Stimulated activated naive B cell treated with anti-CD40 and anti-IgM and Interleukin-4, amounts not matched to agents 10 μg/mL and 1 μg/mL and 100 μg/mL, for 72 hours (primary cell): ENCODE data around the gene PI16.
"Not testable (repeated sequence)": the region's sequence is repeated elsewhere in the genome, so short reads cannot be mapped to it uniquely, and the experiment has no call there.

Experiments
- ATAC-seq, 2 donors: fragments of 150-1000 bp; cut with Tn5 transposase; replicated peaks; 2 replicates each; pipeline ENCODE4 v1.10.0; 2021; ENCODE audit warnings: moderate library complexity in 1 of 2
- DNase-seq: peaks from one replicate; pipeline ENCODE4 v3.0.0; 2021
- H3K27ac Mint-ChIP-seq: one replicate; pipeline ENCODE4 v1.8.0; 2022; ENCODE audit warnings: mild to moderate bottlenecking, mixed read lengths
- H3K27me3 Mint-ChIP-seq, 2 donors: one replicate each; pipeline ENCODE4 v1.8.0; 2022; ENCODE audit warnings: mixed read lengths in 2 of 2
- H3K36me3 Mint-ChIP-seq, 2 donors: one replicate each; pipeline ENCODE4 v1.8.0; 2022; ENCODE audit warnings: mixed read lengths in 2 of 2, mild to moderate bottlenecking in 1 of 2
- H3K4me1 Mint-ChIP-seq, 2 donors: one replicate each; pipeline ENCODE4 v1.8.0; 2022; ENCODE audit warnings: mixed read lengths in 2 of 2, mild to moderate bottlenecking in 1 of 2
- H3K4me3 Mint-ChIP-seq, 2 donors: one replicate each; pipeline ENCODE4 v1.8.0; 2022; ENCODE audit warnings: mild to moderate bottlenecking in 2 of 2, mixed read lengths in 2 of 2, moderate library complexity in 1 of 2
- H3K9me3 Mint-ChIP-seq, 2 donors: one replicate each; pipeline ENCODE4 v1.8.0; 2022; ENCODE audit warnings: mixed read lengths in 2 of 2, mild to moderate bottlenecking in 1 of 2

PI16 gene

DNA sequence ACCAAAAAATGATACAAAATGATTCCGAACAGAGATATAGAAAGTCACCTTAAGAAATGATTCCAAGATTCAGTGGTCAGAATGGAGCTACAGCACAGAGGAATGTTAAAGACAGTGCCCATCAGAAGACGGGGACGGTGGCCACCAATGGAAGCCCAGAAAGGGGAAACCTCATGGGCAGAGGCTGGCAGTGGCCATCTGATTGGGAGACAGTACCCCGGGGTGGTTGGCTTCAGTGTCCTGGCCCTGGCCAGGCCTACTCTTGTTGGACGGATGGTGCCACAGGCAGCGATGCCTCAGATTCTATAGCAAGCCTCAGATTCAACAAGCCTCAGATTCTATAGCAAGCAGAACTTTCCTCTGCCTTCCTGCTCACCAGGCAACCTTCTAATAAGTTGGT, 16.6 kb upstream of the PI16 start:
- Mint-ChIP-seq H3K4me3 (no peak overlapping the region), H3K4me1 (peaks cover 0 to 6% of the 10 kb centered on the region in 2 donors), H3K36me3 (no peaks in the 10 kb centered on the region)

DNA sequence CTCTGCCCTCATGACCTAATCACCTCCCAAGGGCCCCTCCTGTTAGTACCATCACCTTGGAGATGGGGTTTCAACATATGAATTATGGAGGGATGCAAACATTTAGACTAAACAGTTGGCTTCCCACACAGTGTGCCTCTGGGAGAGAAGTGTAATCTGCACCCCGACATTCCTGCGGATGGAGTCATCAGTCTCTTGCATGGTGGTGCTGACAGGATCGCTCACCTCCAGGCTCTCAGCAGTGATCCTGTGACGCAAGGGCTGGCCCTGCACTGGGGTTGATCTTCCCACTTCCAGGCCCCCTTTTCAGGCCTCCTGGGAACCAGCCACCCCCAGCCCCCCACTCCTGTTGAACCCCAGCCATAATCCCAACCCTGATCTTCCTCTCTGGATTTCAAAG, 16.0 kb upstream of the PI16 start:
- peaks cover 17 to 19% of the 10 kb centered on the region in 2 donors for H3K27me3 Mint-ChIP-seq
- DNase-seq (no peak), ATAC-seq (no peak)
- H3K9me3 Mint-ChIP-seq, result no peaks in the 10 kb centered on the region
- H3K4me3 Mint-ChIP-seq, result no peak overlapping the region
- no peaks in the 10 kb centered on the region for H3K36me3 Mint-ChIP-seq
- no peak overlapping the region for H3K27ac Mint-ChIP-seq
- peaks cover 3 to 10% of the 10 kb centered on the region in 2 donors for H3K4me1 Mint-ChIP-seq

More for the DNA sequence above, 16.6 kb upstream of the PI16 start:
- H3K9me3 Mint-ChIP-seq, result no peaks in the 10 kb centered on the region
- ATAC-seq (no peak), DNase-seq (no peak)
- no peak overlapping the region for H3K27ac Mint-ChIP-seq
- H3K27me3 Mint-ChIP-seq, result peaks cover 17 to 19% of the 10 kb centered on the region in 2 donors

DNA sequence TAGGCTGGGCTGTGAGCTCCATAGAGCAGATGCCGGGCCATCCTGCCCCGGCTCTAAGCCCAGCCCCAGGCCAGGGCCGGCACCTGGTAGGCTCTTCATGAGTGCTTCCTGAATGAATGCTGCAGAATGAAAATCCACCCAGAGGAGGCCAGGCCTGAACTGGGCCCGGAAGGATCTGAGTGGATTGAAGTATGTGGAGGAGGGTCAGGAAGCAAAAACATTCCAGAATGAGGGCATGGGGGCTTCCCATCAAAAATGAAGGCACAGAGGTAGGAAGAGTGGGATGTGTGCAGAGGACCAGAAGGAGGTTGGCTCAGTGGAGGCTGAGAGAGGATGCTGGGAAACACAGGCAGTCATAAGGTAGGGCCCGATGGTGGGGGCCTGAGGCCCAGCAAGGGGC, 15.5 kb upstream of the PI16 start:
- not testable (repeated sequence) for H3K4me3 Mint-ChIP-seq, H3K36me3 Mint-ChIP-seq, ATAC-seq, H3K27ac Mint-ChIP-seq, DNase-seq, H3K9me3 Mint-ChIP-seq
- H3K27me3 Mint-ChIP-seq, result peaks cover 17 to 19% of the 10 kb centered on the region in 2 donors
- peaks cover 6 to 13% of the 10 kb centered on the region in 2 donors for H3K4me1 Mint-ChIP-seq

DNA sequence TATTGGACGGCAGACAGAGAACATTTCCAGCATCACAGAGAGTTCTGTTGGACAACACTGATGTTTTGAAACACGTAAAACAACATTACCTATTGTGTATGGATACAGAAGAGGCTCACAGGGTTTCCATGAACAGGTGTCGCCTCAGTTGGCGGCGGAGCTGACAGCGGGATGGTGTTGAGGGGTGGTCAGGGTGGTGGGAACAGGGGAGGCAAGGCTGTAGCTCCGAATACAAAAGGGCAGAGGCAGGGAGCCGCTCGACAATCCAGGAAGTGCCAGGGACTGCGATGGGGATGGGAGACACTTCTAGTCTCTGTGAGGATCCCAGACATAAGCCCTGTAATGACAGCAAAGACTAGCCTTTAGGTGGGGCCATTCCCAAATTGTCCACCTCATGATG, 14.5 kb upstream of the PI16 start:
- Mint-ChIP-seq H3K27me3 (peaks cover 17 to 19% of the 10 kb centered on the region in 2 donors), H3K36me3 (no peaks in the 10 kb centered on the region), H3K9me3 (no peaks in the 10 kb centered on the region), H3K4me3 (no peak overlapping the region), H3K27ac (no peak overlapping the region), H3K4me1 (peaks cover 11 to 21% of the 10 kb centered on the region in 2 donors)
- ATAC-seq (no peak), DNase-seq (no peak)

DNA sequence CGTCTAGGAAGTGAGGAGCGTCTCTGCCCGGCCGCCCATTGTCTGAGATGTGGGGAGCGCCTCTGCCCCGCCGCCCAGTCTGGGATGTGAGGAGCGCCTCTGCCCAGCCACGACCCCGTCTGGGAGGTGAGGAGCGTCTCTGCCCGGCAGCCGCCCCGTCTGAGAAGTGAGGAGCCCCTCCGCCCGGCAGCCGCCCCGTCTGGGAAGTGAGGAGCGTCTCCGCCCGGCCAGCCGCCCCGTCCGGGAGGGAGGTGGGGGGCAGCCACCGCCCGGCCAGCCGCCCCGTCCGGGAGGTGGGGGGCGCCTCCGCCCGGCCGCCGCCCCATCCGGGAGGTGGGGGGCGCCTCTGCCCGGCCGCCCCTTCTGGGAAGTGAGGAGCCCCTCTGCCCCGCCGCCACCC, 13.0 kb upstream of the PI16 start:
- H3K9me3 Mint-ChIP-seq, H3K27ac Mint-ChIP-seq, DNase-seq, ATAC-seq, H3K4me3 Mint-ChIP-seq, H3K36me3 Mint-ChIP-seq: not testable (repeated sequence)
- peaks cover 17 to 19% of the 10 kb centered on the region in 2 donors for H3K27me3 Mint-ChIP-seq
- peaks cover 11 to 16% of the 10 kb centered on the region in 2 donors for H3K4me1 Mint-ChIP-seq

DNA sequence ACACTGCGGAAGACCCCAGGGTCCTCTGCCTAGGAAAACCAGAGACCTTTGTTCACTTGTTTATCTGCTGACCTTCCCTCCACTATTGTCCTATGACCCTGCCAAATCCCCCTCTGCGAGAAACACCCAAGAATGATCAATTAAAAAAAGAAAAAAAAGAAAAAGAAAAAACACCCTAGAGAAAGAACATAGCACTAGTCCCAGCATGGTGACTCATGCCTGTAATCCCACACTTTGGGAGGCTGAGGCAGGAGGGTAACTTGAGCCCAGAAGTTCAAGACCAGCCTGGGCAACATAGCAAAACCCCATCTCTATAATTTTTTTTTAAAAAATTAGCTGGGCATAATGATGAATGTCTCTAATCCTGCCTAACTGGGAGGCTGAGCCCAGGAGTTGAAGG, 12.2 kb upstream of the PI16 start:
- not testable (repeated sequence) for H3K36me3 Mint-ChIP-seq, H3K9me3 Mint-ChIP-seq, DNase-seq, H3K4me3 Mint-ChIP-seq, ATAC-seq, H3K27ac Mint-ChIP-seq
- Mint-ChIP-seq H3K27me3 (peaks cover 17 to 19% of the 10 kb centered on the region in 2 donors), H3K4me1 (peaks cover 12 to 16% of the 10 kb centered on the region in 2 donors)

DNA sequence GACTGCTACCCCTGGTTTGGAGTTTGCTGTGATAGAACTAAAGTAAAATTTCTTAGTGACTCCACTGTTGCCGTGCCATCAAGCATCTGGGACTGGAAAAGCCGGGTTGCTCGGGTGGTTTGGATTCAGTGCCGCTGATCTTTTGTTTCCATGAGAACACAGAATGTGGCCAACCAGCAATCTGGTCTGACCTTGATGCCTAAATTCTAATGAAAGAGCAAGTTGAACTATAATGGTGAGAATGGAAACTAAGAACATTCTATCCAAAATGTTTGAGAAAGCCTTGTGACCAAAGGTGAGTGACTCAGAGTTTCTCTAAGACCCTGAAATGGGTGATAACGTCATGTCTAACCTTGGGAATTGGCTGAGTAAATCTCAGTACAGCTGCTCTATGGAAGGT, 9.9 kb upstream of the PI16 start:
- no peak overlapping the region for H3K27ac Mint-ChIP-seq
- peaks cover 17 to 21% of the 10 kb centered on the region in 2 donors for H3K4me1 Mint-ChIP-seq
- DNase-seq (no peak), ATAC-seq (no peak)
- H3K4me3 Mint-ChIP-seq, result no peak overlapping the region
- H3K9me3 Mint-ChIP-seq, result no peaks in the 10 kb centered on the region
- H3K36me3 Mint-ChIP-seq, result no peaks in the 10 kb centered on the region
- peaks cover 9 to 10% of the 10 kb centered on the region in 2 donors for H3K27me3 Mint-ChIP-seq

DNA sequence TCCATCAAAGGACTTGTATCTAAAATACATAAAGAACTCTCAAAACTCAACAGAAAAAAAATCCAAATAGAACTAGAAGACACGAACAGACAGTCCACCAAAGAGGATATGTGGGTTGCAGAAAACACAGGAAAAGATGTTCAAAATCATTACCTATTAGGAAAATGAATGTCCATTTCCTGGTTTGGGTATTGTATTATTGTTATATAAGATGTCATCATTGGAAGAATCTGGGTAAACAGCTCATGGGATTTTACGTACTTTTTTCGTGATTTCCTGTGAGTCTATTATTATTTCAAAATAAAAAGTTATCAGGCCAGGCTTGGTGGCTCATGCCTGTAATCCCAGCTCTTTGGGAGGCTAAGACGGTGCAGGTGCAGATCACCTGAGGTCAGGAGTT, 9.2 kb upstream of the PI16 start:
- H3K4me1 Mint-ChIP-seq, result peaks cover 17 to 21% of the 10 kb centered on the region in 2 donors
- no peak overlapping the region for H3K4me3 Mint-ChIP-seq
- H3K27me3 Mint-ChIP-seq, result peaks cover 3 to 4% of the 10 kb centered on the region in 2 donors
- DNase-seq, result no peak
- H3K9me3 Mint-ChIP-seq, result no peaks in the 10 kb centered on the region
- H3K36me3 Mint-ChIP-seq, result no peaks in the 10 kb centered on the region
- H3K27ac Mint-ChIP-seq, result no peak overlapping the region
- no peak for ATAC-seq

DNA sequence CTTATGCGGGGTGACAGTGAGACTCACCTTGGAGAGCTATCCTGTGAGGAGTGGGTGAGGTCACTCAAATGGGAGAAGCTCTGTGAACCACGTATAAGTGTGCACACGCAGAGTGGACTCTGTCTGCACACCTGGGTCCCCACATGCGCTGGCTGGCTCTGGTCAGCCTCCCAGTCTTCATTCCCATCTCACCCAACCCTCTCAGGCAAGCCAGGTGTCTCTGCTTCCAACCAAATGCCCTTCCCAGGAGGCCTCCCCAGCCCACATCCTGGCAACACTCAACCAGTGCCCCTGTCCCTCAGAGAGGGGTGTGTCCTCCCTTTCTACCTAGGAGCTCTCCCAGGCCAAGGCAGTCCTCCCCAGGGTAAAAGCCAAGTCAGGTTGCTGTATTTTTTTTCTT, 8.0 kb upstream of the PI16 start:
- no peak for ATAC-seq
- DNase-seq, result no peak
- Mint-ChIP-seq H3K4me1 (peaks cover 17 to 21% of the 10 kb centered on the region in 2 donors), H3K36me3 (no peaks in the 10 kb centered on the region), H3K4me3 (no peak overlapping the region), H3K9me3 (no peaks in the 10 kb centered on the region), H3K27me3 (no peaks in the 10 kb centered on the region), H3K27ac (no peak overlapping the region)

DNA sequence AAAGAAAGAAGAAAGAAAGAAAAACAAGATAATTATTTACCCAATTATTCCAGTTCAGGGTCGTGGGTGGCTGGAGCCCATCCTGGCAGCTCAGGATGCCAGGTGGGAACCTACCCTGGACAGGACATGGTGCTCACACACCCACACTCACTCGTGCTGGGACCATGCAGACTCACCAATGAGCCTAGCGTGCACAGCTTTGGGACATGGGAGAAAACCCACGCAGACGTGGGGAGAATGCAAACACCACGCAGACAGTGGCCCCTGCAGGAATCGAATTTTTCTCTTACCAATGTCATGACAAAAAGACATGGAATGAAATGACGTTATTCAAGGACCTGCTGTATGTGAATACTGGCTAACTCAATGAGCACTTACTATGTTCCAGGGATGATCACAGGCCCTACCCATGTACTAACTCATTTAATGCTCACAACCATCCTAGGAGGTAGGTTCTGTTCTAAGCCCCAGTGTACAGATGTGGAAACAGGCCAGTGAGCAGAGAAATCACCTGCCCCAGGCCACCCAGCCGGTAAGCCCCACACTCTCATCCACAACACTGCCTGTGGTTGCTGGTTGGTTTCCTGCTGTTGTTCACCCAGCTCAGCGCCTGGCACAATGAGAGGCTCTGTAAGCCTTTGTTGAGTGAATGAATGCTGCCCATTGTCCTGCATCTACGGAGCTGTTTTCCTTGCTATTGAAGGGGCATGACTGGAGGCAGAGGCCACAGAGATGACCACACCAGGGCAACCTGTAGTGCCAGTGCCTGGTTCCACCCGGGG, 6.8 kb upstream of the PI16 start:
- ATAC-seq (peak; percentile 69 to 75), DNase-seq (no peak)
- no peaks in the 10 kb centered on the region for H3K27me3 Mint-ChIP-seq
- H3K4me3 Mint-ChIP-seq, result no peak overlapping the region
- H3K9me3 Mint-ChIP-seq, result no peaks in the 10 kb centered on the region
- no peaks in the 10 kb centered on the region for H3K36me3 Mint-ChIP-seq
- H3K4me1 Mint-ChIP-seq, result peaks cover 17 to 21% of the 10 kb centered on the region in 2 donors
- peak overlapping the region; percentile 74 for H3K27ac Mint-ChIP-seq

DNA sequence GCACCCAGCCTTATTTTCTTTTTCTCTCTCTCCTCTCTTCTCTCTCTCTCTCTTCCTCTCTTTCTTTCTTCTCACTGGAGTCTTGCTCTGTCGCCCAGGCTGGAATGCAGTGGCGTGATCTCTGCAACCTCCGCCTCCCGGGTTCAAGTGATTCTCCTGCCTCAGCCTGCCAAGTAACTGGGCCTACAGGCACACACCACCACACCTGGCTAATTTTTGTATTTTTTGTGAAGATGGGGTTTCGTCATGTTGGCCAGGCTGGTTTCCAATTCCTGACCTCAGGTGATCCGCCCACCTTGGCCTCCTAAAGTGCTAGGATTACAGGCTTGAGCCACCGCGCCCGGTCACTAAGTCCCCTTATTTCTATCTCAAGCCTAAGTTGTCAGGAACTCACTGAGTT, 5.5 kb upstream of the PI16 start:
- peaks cover 15 to 21% of the 10 kb centered on the region in 2 donors for H3K4me1 Mint-ChIP-seq
- not testable (repeated sequence) for ATAC-seq

DNA sequence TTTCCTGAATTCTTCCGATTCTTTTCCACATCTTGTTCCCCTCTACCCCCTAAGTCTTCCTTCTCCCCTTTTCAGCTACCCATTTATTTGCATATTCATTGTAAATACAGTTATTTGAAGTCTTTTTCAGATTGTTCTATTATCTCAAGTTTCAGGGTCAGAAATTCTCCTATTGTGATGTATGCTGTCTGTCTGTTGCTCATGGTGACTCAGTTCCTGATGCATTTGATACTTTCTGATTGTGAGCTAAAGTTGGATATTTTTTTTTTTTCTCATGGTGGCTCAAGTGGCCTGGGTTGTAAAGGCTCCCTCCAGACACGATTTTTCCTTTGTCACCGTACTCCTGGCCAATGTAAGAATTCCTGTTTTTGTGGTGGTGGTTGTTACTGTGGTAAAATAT, 4.9 kb upstream of the PI16 start:
- DNase-seq, result no peak
- no peak for ATAC-seq
- no peak overlapping the region for H3K27ac Mint-ChIP-seq
- no peak overlapping the region for H3K4me3 Mint-ChIP-seq
- no peaks in the 10 kb centered on the region for H3K36me3 Mint-ChIP-seq
- no peaks in the 10 kb centered on the region for H3K9me3 Mint-ChIP-seq
- no peaks in the 10 kb centered on the region for H3K27me3 Mint-ChIP-seq
- peaks cover 16 to 21% of the 10 kb centered on the region in 2 donors for H3K4me1 Mint-ChIP-seq

More for the DNA sequence above, 5.5 kb upstream of the PI16 start:
- not testable (repeated sequence) for H3K36me3 Mint-ChIP-seq, DNase-seq, H3K27ac Mint-ChIP-seq, H3K9me3 Mint-ChIP-seq, H3K27me3 Mint-ChIP-seq, H3K4me3 Mint-ChIP-seq

DNA sequence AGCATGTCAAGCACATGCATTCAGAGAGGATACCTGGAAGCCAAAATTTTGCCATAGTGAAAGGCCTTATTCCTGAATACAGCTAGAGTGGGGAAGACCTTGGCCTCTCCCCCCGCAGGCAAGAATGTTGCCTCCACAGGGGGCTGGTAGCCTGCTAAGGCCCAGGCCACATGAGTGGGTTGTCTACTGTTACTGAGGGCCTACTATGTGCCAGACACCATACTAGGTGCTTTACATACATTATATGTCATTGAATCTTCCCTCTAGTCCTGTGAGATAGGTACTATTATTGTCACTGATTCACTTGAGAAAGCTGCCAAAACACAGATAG, 642 bp upstream of the PI16 start:
- Mint-ChIP-seq H3K36me3 (no peaks in the 10 kb centered on the region), H3K9me3 (no peaks in the 10 kb centered on the region), H3K4me3 (no peak overlapping the region), H3K4me1 (peaks cover 24 to 29% of the 10 kb centered on the region in 2 donors), H3K27me3 (no peaks in the 10 kb centered on the region), H3K27ac (no peak overlapping the region)
- DNase-seq (no peak), ATAC-seq (no peak)

DNA sequence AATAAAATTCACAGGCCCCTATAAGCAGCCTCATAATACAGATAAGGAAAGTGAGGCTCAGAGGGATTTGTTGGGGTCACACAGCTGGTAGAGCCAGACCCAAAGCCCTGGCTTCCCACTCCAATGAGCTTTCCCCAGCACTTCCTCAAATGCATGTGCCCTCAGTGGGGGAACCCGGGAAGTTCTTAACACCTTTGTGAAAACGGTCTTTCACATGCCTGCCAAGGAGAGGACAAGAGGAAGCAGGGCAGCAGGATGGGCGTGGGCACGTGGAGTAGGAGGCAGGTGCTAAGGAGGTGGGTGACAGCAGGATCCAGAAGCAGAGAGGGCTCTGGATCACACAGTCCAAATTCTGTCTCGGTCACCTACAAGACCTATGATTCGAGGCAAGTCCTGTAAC, 598 bp downstream of the PI16 start:
- no peaks in the 10 kb centered on the region for H3K36me3 Mint-ChIP-seq
- H3K4me3 Mint-ChIP-seq, result no peak overlapping the region
- H3K27me3 Mint-ChIP-seq, result no peaks in the 10 kb centered on the region
- DNase-seq (no peak), ATAC-seq (peak; percentile 21 to 33)
- no peak overlapping the region for H3K27ac Mint-ChIP-seq
- peaks cover 24 to 29% of the 10 kb centered on the region in 2 donors for H3K4me1 Mint-ChIP-seq
- H3K9me3 Mint-ChIP-seq, result no peaks in the 10 kb centered on the region

DNA sequence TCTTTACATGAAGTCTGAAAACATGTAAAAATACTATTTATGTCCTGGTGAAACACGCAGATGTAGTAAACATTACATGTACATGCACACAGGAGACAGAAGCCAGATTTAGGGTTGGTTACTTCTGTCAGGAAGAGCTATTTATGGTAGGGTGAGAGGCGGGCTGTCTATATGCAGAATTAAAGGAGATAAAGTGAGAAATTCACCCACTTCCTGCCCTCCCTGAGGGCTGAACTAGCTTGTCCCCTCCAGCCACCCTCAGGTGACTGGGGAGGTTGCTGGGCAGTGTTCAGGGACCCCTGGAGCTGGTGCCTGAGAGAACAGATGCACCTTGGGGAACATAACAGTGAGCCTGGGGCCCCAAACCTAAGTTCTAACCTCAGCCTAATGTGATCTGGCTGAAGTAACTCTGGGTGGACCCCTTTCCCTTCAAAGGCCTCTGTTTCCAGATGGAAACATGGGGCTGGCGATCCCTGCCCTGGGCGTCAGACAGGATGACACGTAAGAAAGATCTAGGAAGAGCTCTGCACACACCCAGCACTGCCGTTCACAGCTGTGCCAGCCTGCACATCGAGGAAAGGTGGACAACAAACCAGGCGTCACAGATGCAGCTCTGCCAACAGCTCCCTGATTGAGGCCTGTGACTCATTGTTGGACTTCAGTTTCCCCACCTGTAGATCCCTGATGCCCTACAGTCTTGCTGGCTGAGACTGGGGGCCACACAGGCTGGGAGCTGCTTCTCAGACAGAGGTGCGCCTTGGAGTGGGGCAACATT, 1.3 kb downstream of the PI16 start:
- Mint-ChIP-seq H3K27me3 (no peaks in the 10 kb centered on the region), H3K36me3 (no peaks in the 10 kb centered on the region), H3K4me3 (no peak overlapping the region), H3K9me3 (no peaks in the 10 kb centered on the region), H3K4me1 (peaks cover 24 to 29% of the 10 kb centered on the region in 2 donors), H3K27ac (no peak overlapping the region)
- ATAC-seq (peak; percentile 21 to 29), DNase-seq (no peak)
